H1 (cell line): Measurements from ENCODE around the gene GALNT2. TPM values are rescaled to one million over a fixed set of nuclear protein-coding genes. Genes with fewer than 3 reads are reported as not detected.

ENCODE experiments used
- EP300 ChIP-seq, 2 experiments: IDR thresholded peaks; 1 replicate in 1 of 2; 2 replicates in 1 of 2; pipeline ENCODE4 v1.6.1; 2011 to 2012; ENCODE audit warnings: low read depth in 2 of 2, low read length in 2 of 2, mild to moderate bottlenecking in 2 of 2, borderline replicate concordance in 1 of 2, inconsistent platforms in 1 of 2, moderate library complexity in 1 of 2
- HDAC6 ChIP-seq: IDR thresholded peaks from one replicate; pipeline ENCODE4 v1.7.1; 2012; ENCODE audit warnings: low read depth, mild to moderate bottlenecking, inconsistent platforms, low read length, moderate library complexity
- polyA plus RNA-seq, 7 experiments: library from polyadenylated mRNA; depleted of rRNA in 3 of 7; stranded (reverse) in 5 of 7; unstranded in 2 of 7; fragments of >200 nt in 5 of 7; fragments of 200-250 nt in 2 of 7; gene quantifications; 1 replicate in 5 of 7; 2 replicates in 1 of 7; 4 replicates in 1 of 7; pipeline versions ENCODE4 v1.2.1 to v1.2.3, GENCODE V29; 2011 to 2013; ENCODE audit warnings: missing spikeins in 2 of 7, mixed read lengths in 2 of 7
- total RNA-seq: library from RNA; stranded (reverse); fragmentation: NEBNext Ultra II Directional; extraction: Animal tissue kit (Norgen Biotek cat#: 25700); gene quantifications from 2 replicates; pipeline ENCODE4 v1.2.1, GENCODE V29; 2021

Gene GALNT2
- total and polyA plus RNA-seq, 2 of the 8 experiments (the other 6 are each of a cell fraction or from before 2014, with no cell fraction given), result 34.5 to 75.3 TPM

DNA sequence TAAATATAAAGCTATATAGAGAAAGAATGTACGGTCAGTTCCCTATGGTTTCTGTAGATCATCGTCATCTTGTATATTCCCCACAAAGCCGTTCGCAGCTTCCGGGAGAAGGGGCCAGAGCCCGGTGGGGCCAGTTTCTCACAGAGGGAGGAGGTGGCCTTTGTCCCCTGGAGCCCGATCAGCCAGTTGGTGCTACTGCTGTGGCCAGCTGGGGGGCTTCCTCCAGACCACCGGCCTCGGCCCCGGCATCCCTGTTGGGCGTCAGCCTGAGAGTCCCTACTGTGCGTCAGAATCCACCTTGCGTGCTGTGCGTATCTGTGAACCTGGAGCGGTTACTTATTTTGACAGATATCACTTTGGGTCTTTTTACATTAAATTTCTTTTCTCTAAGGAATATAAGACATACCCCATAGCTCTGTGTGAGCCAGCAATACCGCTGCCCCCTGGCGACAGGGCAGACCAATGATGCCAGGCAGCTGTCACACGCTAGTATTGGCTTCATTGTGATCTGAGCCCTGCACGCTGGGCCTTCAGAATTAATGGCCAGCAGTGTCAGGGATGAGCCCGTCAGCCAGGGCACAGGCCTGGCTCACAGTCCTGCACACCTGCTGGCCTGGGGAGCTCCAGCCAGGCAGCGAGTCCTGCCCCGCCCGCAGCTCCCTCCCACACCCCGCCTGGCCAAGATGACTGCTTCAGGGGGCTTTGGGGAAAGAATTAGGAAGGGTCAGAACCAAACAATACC, 213.2 kb downstream of the GALNT2 start (continued):
- TF ChIP-seq EP300 (IDR thresholded peaks at IDR 0.05; ENCODE audit: borderline replicate concordance in 1 of 2, low read depth in 2 of 2, low read length in 2 of 2) (no peak), HDAC6 (no peak)
